Measurements from ENCODE around the gene LCN12.
"Not testable (repeated sequence)": the region's sequence is repeated elsewhere in the genome, so short reads cannot be mapped to it uniquely, and the experiment has no call there.

Gene LCN12

DNA sequence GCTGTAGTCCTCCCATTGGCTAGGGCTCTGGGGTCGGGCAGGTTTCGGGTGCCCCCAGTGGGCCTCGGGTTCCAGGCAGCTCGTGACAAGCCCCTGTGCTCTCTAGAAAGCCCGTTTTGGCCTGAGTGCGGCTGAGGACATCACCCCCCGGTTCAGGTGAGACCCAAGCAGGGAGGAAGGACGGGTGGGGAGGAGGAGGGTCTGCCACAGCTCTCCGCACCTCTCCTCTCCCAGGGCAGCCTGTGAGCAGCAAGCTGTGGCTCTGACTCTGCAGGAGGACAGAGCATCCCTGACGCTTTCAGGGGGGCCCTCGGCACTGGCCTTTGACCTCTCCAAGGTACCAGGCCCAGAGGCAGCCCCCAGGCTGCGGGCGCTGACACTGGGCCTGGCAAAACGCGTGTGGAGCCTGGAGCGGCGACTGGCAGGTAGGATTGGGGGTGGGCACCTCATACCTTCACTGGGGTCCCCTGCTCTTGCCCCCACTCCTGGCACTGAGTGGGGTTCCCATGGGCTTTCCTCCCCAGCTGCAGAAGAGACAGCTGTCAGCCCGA lies 40.8 kb downstream of the LCN12 start:
- no peak for ATAC-seq

DNA sequence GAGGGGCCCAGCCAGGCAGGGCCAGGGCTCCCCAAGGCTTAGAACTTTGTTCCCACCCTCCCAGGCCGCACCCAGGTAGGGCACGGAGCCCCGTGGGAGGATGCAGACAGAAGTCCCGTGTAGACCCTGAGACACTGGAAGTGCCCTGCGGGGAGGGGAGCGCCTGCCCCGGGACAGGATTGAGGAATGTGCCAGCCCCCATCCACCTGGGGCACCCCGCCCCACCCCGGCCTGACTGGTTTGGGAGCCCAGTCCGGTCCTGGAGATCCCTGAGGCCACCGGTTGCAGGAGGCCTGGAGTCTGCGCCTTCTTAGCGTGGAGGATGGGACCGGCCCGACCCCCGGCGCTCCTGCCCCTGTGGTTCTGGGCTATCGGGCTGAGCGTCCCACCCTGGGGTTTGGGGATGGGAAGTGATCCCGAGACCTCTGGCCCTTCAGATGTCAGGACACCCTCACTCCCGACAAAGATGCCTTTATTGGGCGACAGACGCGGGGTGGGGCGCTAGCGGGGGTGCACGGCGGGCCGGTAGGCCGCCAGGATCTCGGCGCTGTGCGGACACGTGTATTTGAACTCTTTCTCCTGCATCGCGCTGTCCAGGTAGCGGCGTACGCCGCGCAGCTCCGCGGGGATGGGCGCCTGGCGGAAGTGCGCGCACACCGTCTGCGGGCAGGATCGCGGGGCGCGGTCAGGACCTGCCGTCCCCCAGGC lies 42.3 kb downstream of the LCN12 start:
- H3K27me3 Mint-ChIP-seq = peaks cover 10% of the 10 kb centered on the region
- no peak for ATAC-seq
- H3K4me3 Mint-ChIP-seq = peak overlapping the region; percentile 87
- no peak overlapping the region for H3K27ac Mint-ChIP-seq
- H3K36me3 Mint-ChIP-seq = no peaks in the 10 kb centered on the region
- H3K4me1 Mint-ChIP-seq = peaks cover 52% of the 10 kb centered on the region
- H3K9me3 Mint-ChIP-seq = no peaks in the 10 kb centered on the region

More for the DNA sequence above, 40.8 kb downstream of the LCN12 start:
- Mint-ChIP-seq H3K9me3 (no peaks in the 10 kb centered on the region), H3K27ac (peak overlapping the region; percentile 85), H3K4me1 (peaks cover 39% of the 10 kb centered on the region), H3K36me3 (peaks cover 2% of the 10 kb centered on the region), H3K4me3 (peak overlapping the region; percentile 87), H3K27me3 (peaks cover 10% of the 10 kb centered on the region)

DNA sequence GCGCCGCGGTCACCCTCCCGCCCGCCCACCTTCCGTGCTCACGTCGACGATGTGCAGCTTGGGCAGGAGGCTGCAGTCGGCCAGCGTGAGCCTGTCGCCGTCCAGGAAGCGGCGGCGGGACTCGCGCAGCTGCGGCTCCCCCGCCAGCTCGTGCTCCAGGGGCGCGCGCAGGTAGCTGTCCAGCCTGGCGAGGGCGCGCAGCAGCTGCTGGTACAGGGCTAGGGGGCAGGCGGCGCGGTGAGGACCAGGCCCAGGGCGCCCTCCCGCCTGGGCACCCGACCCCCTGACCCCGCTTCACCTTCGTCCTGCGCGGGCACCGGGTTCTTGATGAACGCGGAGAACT lies 42.8 kb downstream of the LCN12 start:
- no peak for ATAC-seq
- Mint-ChIP-seq H3K4me3 (no peak overlapping the region), H3K4me1 (peaks cover 57% of the 10 kb centered on the region), H3K9me3 (no peaks in the 10 kb centered on the region), H3K27me3 (peaks cover 10% of the 10 kb centered on the region), H3K36me3 (no peaks in the 10 kb centered on the region), H3K27ac (no peak overlapping the region)

DNA sequence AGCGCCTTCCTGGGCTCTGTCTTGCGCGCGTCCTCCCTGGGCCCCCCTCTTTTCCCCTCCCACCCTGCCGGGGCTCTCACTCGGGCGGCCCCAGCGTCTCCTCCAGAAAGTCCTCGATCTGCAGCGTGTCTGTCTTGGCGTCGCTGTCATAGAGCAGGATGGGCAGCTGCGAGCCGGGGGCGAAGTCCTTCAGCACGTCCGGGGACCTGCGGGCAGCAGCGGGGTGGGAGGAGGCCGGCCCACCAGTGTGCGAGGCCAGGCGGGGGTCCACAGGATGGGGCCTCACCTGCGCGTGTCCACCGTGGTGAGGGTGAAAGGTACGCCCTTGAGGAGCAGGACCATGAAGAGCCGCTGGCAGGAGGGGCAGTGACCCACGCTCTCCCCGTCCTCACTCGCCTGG lies 43.3 kb downstream of the LCN12 start:
- Mint-ChIP-seq H3K27ac (no peak overlapping the region), H3K27me3 (peaks cover 10% of the 10 kb centered on the region), H3K4me3 (no peak overlapping the region), H3K4me1 (peaks cover 62% of the 10 kb centered on the region), H3K9me3 (no peaks in the 10 kb centered on the region), H3K36me3 (no peaks in the 10 kb centered on the region)
- ATAC-seq = no peak

DNA sequence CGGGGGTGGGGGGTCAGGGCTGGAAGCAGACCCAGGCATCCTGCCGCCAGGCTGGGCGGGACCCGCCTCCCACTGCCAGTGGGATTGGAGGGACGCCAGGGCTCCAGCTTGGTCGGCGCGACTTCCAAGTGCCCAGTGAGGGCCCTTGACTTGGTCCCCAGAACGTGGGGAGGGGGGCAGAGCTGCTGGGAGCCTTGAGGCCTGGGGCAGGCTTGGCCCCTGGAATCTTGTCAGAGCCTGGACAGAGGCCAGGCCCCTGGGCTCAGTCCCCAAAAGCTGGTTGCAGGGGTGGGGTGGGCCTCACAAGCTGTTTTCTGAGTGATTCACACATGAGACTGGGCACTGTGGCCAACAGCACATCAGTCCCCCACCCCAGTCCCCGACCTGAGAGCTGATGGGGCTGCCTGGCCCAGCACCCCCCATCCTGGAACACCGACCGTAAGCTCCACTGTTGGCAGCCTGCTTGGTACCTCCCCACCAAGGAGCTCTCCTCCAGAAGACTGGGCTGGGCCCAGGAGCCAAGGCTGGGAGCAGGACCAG lies 43.8 kb downstream of the LCN12 start:
- ATAC-seq = no peak
- Mint-ChIP-seq H3K27me3 (peaks cover 10% of the 10 kb centered on the region), H3K4me1 (peaks cover 67% of the 10 kb centered on the region), H3K36me3 (no peaks in the 10 kb centered on the region), H3K9me3 (no peaks in the 10 kb centered on the region), H3K4me3 (peak overlapping the region; percentile 43), H3K27ac (peak overlapping the region; percentile 64)

DNA sequence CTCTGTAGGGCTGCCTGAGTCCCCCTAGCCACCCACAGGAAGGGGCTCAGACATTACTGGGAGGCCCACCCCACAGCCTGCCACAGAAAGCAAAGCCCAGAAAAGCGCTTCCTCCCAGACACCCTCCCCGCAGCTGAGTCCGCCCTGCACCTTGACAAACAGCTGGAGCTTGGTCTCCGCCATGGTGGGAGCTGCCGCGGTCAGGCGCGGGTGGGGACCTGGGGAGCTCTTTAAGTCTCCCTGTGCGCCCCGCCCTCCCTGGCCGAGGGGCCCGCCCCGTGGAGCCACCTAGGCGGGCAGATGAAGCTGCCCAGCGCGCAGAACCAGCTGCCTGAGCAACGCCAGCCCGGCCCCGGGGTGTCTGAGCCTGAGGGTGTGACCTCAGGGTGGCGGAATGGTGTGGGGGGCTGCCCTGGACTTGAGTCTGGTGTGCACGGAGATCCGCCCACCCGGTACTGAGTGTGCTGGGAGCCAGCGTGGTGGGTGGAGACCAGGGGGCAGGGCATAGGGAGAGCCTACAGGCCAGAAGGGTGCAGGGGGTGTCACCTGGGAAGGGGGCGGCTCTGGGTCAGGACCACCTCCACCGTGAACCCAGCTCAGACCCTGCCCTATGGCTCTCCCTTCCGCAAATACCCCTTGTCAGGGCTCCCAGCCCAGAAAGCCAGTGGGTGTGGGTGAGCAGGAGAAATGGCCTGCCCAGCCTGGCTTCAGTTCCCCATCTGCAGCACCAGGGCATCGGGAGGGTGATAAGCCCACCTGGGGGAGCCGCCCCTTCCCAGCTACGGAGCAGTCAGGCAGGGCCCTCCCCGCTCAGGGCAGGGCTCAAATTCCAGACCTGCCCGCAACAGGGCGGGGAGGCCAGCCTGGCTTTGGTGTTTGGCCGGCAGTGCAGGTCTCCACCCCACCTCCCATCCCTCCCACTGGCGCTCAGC lies 44.6 kb downstream of the LCN12 start, which contains the start of gene CLIC3:
Gene CLIC3, minus strand, starts transcription at position 208 of the 932 bp plus-strand sequence. Its CDS starts 25 bp downstream, at position 183.
- peak within 1 kb of the TSS; percentile 54 for H3K4me3 Mint-ChIP-seq
- peaks cover 10% of the 10 kb centered on the region for H3K27me3 Mint-ChIP-seq
- peak within 1 kb of the TSS; percentile 81 for H3K27ac Mint-ChIP-seq
- no peaks in the 10 kb centered on the region for H3K9me3 Mint-ChIP-seq
- no peaks in the 10 kb centered on the region for H3K36me3 Mint-ChIP-seq
- ATAC-seq = no peak
- peaks cover 72% of the 10 kb centered on the region for H3K4me1 Mint-ChIP-seq

DNA sequence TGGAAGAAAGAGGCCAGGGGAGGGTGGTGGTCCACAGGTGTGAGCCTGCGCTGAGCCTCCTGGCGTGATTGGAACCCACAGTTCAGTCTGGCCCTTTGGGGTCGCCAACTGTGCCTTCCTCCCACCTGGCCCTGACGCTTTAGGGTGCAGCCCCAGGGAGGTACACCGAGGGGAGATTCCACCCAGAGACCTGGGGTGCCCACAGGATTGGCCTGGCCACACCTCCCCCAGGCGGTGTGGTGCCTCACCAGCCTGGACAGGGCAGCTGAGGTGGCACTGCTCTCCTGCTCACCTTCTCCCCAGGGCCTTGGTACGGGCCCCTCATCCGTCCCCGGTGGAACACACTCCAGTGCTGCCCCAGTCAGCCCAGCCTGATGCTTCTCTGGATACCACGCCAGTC lies 45.3 kb downstream of the LCN12 start:
- Mint-ChIP-seq H3K4me1 (peaks cover 72% of the 10 kb centered on the region), H3K9me3 (no peaks in the 10 kb centered on the region), H3K36me3 (no peaks in the 10 kb centered on the region), H3K27ac (peak overlapping the region; percentile 81), H3K27me3 (peaks cover 10% of the 10 kb centered on the region), H3K4me3 (peak overlapping the region; percentile 37)
- no peak for ATAC-seq

DNA sequence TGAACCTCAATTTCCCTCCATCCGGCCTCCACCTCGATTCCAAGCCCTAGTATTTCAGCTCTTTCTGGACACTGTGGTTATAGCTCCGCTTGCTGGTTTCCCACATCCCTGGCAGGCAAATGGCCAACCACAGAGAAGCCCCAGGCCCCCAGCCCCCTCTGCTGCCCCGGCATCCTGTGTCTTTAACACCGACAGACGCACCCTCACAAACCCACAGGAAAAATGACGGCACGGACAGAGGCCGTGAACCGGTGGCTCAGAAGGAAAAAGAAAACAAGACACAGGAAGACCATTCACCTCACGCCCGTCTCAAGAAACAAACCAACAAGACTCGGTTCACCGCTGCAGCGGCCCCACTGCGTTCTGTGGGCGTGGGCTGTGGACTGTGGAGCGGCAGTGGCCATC lies 45.8 kb downstream of the LCN12 start:
- Mint-ChIP-seq H3K9me3 (no peaks in the 10 kb centered on the region), H3K27me3 (peaks cover 10% of the 10 kb centered on the region), H3K4me1 (peaks cover 68% of the 10 kb centered on the region), H3K27ac (peak overlapping the region; percentile 81), H3K36me3 (no peaks in the 10 kb centered on the region), H3K4me3 (peak overlapping the region; percentile 37)
- ATAC-seq = no peak

DNA sequence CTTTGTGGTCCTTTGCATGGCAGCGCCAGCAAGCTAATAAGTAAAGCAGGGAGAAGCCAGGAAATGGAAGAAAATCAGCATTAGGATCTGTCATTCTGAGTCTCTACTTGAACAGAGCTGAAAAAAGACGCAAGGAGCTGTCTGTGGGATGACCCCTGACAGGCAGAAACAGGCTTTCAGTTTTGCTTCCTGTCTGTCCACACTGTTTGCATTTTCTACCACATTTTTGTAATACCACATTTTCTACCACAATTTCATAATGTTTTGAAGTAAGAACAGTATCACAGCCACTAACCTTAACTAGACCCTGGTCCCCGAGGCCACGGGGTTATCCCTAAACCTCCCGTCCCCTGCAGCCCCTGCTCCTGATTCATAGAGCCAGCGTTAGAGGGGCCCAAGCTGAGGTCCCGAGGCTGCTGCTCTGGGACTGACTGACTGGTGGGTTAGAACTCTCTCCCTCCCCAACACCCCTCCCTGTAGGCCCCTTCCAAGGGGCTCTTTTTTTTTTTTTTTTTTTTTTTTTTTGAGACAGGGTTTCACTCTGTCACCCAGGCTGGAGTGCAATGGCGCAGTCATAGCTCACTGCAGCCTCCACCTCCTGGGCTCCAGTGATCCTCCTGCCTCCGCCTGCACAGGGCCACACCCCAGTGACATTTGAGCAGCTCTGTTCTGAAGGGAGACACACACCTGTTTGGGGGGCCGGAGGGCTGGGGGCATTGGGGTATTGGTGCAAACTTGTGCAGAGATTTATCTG lies 48.3 kb downstream of the LCN12 start:
- H3K4me3 Mint-ChIP-seq = peak overlapping the region; percentile 60
- H3K27ac Mint-ChIP-seq = peak overlapping the region; percentile 69
- H3K4me1 Mint-ChIP-seq = peaks cover 61% of the 10 kb centered on the region
- H3K9me3 Mint-ChIP-seq = peaks cover 5% of the 10 kb centered on the region
- H3K36me3 Mint-ChIP-seq = no peaks in the 10 kb centered on the region
- peaks cover 18% of the 10 kb centered on the region for H3K27me3 Mint-ChIP-seq
- peak; percentile 85 for ATAC-seq

DNA sequence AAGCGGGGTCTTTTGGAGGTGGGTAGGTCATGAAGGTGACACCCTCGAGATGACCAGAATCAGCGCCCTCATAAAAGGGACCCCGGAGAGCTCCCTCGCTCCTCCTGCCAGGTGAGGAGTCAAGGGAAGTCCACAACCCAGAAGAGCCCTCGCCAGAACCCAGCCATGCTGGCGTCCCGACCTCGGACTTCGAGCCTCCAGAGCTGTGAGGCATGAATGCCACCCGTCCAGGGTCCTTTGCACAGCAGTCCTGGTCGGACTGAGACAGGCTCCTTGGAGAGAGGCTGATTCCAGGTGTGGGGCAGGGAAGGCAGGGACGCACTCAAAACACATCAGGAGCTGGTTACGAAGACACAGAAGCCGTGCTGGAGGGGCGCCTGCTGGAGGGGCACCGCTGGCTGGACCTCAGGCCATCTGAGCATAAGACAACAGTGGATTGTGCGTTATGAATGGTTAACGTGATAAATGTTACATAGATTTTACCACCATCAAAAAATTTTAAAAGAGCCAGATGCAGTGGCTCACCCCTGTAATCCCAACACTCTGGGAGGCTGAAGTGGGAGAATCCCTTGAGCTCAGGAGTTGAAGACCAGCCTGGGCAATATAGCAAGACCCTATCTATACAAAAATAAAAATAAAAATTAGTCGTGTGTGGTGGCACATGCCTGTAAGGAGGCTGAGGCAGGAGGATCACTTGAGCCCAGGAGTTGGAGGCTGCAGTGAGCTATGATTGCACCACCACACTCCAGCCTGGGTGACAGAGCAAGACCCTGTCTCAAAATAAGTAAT lies 50.0 kb downstream of the LCN12 start:
- H3K9me3 Mint-ChIP-seq = peaks cover 5% of the 10 kb centered on the region

DNA sequence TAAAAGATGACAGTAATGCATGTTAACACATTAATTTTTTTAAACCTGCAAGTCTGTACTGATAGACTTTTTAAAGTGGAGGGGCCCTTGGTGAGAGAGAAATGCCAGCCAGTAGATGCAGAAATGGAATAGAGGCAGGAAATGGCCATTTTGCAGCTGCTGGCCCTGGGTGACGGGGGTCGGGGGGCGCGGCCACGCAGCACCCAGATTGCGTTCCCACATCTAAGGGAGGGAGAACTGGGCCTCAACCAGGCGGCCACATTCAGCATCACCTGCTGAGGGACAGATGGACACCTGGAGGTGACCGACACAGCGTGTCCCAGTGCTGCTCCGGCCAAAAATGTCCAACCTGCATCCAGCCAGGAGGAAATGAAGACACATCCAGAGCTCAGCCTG lies 50.6 kb downstream of the LCN12 start:
- Mint-ChIP-seq H3K36me3 (no peaks in the 10 kb centered on the region), H3K27me3 (peaks cover 25% of the 10 kb centered on the region), H3K4me1 (peaks cover 50% of the 10 kb centered on the region), H3K27ac (no peak overlapping the region), H3K4me3 (no peak overlapping the region), H3K9me3 (peaks cover 5% of the 10 kb centered on the region)
- ATAC-seq = no peak

More for the DNA sequence above, 50.0 kb downstream of the LCN12 start:
- Mint-ChIP-seq H3K4me3 (no peak overlapping the region), H3K36me3 (no peaks in the 10 kb centered on the region), H3K4me1 (peaks cover 56% of the 10 kb centered on the region), H3K27me3 (peaks cover 27% of the 10 kb centered on the region), H3K27ac (no peak overlapping the region)
- ATAC-seq = no peak

DNA sequence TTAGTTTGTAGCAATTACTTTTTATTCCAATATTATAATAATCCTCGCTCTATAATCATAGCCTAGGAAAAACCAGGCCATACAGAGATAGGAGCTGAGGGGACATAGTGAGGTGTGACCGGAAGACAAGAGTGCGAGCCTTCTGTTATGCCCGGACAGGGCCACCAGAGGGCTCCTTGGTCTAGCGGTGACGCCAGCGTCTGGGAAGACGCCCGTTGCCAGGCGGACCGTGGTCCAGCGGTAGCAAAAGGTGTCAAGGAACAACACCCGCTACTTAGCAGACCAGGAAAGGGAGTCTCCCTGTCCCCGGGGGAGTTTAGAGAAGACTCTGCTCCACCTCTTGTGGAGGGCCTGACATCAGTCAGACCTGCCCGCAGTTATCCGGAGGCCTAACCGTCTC lies 52.2 kb downstream of the LCN12 start:
- H3K4me3 Mint-ChIP-seq, H3K27ac Mint-ChIP-seq, H3K9me3 Mint-ChIP-seq, ATAC-seq, H3K36me3 Mint-ChIP-seq: not testable (repeated sequence)
- H3K27me3 Mint-ChIP-seq = peaks cover 17% of the 10 kb centered on the region
- peaks cover 35% of the 10 kb centered on the region for H3K4me1 Mint-ChIP-seq

Data from stimulated activated memory B cell treated with anti-CD40 and anti-IgM and Interleukin-4, amounts not matched to agents 10 μg/mL and 1 μg/mL and 100 μg/mL, for 72 hours (primary cell).